NCI-H226 (cell line): ENCODE results near the gene ENO4.

Source experiments
- DNase-seq: peaks from one replicate; pipeline ENCODE4 v3.0.0-alpha.2; 2015

ENO4 gene

DNA sequence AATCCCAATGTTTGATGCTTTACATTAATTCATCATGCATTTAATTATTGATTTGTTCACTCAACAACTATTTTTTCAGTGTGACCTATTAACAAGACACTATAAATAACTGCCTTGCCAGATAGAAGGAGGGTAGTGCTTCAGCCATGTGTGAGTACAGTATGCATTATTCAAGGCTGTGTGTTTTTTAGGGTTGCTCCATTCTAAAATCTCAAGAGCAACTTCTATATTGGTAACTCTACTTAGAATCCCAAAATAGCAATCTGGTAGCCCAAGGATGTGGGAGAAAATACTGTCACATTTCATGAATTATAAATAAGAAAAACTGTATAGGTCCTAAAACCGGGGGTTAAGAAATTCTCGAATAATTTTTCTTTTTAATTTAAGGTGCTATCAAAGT, 69.9 kb downstream of the ENO4 start:
- DNase-seq = no peak

DNA sequence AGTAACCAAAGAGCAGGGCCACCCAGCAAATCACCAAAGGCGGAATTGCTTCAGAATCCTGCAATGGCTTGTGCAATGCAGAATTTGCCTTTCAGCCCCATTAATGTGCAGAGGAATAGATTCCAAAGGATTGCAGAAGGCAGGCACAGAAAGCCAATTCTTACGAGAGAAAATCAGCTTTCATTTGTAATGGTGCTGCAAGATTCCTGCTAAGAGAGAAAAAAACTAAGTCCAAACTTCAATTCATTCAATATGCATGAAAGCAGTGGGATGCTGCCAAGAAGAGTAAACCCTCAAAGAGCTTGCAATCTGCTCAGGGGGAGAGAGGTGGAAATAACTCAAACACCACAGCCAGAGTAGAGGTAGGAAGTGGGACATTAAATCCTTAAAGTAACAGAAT, 70.4 kb downstream of the ENO4 start:
- DNase-seq = no peak

DNA sequence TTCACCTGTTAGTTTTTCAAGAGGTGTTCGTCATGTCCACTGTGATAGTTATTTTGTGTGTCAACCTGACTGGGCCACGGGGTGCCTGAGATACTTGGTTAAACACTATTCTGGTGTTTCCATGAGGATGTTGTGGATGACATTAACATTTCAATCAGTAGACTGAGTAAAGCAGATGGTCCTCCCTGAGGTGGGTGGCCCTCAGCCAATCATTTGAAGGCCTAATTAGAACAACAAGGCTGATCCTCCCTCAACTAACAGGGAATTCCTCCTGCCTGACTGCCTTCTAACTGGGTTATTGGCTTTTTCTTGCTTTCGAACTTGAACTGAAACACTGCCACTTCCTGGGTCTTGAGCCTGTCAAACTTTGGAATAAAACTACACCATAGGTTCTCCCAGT, 75.8 kb downstream of the ENO4 start:
- no peak for DNase-seq

DNA sequence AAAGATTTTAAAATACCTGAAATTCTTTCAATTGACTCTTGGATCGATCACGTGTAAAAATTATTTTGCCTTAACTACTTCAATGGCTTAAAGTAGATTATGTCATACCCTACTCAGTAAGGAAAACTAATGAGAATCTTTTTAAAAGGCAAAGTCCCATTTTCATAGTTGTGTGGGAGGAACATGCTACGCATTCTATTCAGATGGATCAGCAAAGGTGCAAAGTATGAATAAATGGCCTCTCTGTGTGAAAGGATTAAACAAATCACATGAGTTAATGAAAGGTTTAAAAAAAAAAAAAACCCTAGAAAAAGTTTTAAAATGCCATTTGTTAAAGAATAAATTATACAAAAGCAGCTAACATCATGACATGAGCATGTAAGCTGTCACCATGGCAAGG, 77.1 kb downstream of the ENO4 start:
- no peak for DNase-seq

DNA sequence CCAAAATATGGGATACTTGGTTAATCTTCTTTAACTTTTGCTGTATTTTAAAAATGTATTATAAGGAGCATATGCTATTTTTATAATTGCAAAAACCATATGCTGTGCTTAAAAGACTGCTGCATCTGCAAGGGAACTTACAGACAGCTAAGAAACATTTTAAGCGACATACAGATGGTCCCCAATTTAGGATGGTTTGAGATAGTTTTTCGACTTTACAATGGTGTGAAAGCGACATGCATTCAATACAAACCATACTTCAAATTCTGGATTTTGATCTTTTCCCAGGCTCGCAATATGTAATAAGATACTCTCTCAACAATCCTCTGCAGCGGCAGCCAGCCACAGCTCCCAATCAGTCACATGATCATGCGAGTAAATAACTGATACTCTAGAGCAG, 82.5 kb downstream of the ENO4 start:
- no peak for DNase-seq
